HT1080 (cell line): ENCODE data around the gene CELSR1. TPM values are rescaled to one million over a fixed set of nuclear protein-coding genes. Genes with fewer than 3 reads are reported as not detected.
"Not testable (repeated sequence)": the region's sequence is repeated elsewhere in the genome, so short reads cannot be mapped to it uniquely, and the experiment has no call there.

Experiments used
- DNase-seq: peaks from one replicate; pipeline ENCODE4 v3.0.0-alpha.2; 2015; ENCODE audit warnings: low read depth
- total RNA-seq: library from RNA; depleted of rRNA; stranded (reverse); fragments of >200 nt; shearing (Covaris generic); gene quantifications from 2 replicates; pipeline ENCODE4 v1.2.3, GENCODE V29; 2014

The CELSR1 gene
- total RNA-seq, 1 experiment from 2014 or later = 17.9 TPM

DNA sequence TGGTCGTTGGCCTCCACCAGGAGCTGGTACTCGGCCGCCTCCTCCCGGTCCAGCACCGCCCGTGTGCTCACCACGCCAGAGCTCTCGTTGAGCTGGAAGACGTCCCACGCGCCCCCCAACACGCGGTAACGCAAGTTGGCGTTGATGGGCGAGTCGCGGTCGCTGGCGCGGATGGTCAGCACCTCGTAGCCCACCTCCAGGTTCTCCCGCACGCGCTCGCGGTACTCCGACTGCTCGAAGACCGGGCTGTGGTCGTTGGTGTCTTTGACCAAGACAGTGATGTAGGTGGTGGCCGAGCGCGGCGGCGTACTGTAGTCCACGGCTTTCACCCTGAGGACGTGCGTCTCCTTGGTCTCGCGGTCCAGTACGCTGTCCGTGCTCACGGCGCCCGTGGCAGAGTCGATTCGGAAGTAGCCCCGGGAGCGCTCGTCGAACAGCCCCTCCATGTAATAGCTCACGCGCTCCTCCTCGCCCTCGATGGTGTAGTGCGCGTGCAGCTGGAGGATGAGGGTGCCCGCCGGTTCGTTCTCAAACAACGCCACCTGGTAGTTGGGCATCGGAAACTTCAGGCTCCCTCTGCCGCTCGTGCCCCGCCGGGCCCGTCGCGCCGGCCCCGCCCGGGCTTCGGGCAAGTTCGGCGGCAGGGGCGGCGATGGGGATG is 1.4 kb downstream of the CELSR1 start:
- no peak for DNase-seq

DNA sequence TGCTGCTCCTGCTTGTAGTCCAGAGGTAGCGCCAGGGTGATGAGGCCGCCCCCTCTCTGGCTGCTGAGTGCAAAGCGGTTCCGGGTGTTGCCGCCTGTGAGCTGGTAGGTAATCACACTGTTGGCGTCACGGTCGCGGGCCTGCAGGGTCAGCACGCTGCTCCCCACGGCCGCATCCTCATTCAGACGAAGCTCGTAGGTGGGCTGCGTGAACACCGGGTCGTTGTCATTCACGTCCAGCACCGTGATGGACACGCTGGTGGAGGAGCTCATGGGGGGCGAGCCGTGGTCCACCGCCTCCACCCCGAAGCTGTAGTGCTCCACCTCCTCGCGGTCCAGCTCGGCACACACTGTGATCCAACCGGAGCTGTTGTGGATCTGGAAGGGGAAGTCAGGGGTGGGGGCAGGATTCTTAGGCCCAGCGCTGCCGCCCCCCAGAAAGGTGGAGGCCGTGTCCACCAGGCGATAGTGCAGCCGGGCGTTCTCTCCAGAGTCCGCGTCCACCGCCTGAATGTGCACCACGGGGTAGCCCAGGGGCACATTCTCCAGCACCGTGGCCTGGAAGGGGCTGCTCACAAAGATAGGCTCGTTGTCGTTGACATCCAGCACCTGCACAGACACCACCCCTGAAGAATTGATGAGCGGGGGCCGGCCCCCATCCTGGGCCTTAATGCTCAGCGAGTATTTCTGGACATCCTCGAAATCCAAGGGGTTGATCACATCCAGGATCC is 2.4 kb downstream of the CELSR1 start:
- no peak for DNase-seq

DNA sequence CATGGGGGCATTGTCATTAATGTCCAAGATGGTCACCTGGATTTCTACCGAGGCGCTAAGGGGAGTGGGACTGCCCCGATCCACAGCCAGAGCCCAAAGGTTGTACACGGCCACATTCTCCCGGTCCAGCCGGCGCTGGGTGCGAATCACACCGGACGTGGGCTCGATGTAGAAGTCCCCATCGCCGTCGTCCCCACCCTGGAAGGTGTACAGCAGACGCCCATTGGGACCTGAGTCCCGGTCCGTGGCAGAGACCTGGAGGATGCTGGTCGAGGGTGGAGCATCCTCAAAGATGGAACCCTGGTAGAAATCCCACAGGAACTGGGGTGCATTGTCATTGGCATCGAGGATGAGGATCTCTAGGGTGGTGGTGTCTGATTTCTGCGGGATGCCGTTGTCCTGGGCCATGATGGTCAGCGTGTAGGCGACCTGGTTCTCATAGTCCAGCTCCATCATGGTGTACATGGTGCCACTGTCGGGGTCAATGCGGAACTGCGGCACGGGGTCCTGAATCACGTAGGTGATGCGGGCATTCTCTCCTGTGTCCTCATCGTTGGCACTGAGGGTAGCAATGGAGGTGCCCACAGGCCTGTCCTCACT is 3.1 kb downstream of the CELSR1 start:
- no peak for DNase-seq

DNA sequence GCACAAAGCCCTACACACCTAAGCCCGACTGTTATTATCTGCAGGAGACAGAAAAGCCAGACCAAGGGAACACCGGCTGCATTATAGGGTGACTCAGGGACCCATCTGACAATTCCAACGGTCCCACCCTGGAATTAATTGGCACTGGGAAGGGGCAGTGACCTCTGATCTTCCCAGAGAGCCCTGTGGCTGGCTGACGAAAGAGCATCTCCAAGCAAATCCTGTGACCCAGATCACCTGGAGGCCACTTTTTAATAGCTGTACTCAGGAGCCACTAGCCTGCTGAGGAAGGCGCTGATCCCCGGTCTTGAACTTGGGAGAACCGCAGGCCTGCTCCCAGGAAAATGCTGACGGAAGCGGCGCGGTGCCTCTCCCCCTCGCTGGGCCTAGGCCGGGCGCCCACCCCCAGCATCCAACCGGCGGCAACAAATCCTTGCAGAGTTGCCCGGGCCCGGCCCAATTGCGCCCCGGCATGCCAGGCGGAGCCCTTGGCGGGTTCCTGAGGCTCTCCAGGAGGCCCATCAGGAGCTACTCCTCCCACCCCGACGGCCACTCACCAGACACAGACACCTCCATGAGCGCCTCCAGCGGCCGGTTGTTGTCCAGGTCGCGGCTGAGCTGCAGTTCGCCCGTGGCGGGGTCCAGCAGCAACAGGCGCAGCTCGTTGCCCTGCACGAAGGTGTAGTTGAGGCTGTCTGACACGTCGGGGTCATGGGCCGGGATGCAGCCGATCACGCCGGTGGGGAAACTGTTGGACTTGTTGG is 4.2 kb downstream of the CELSR1 start:
- no peak for DNase-seq

- DNase-seq = no peak
Observed at GRCh38 chr22:46532416-46532815, 5.0 kb downstream of the CELSR1 start.

- DNase-seq = no peak
Observed at GRCh38 chr22:46531581-46532175, 5.7 kb downstream of the CELSR1 start.

DNA sequence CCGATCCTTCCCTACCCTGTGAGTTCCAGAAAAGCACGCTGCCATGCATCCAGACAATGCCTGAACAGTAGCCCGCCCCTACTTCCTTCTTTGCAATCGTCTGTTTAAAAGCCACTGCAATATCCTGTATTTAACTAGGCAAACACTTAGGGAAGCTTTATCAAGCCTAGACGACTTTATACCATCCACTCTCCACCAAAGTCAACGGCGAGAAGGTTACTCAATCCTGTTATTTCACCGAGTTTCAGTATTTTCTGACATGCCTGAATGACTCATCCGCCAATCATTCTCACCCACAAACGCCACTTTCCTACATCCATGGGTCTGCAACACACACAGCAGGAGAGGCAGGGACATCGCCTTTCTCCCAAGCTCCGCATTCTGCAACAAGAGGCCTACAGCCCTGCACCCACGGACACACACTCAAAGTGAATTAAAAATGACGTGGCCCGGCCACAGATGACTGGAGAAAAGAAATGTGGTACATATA is 9.3 kb downstream of the CELSR1 start:
- peak; percentile 99 for DNase-seq

- DNase-seq = no peak
Observed at GRCh38 chr22:46526244-46526839, 11.1 kb downstream of the CELSR1 start.

DNA sequence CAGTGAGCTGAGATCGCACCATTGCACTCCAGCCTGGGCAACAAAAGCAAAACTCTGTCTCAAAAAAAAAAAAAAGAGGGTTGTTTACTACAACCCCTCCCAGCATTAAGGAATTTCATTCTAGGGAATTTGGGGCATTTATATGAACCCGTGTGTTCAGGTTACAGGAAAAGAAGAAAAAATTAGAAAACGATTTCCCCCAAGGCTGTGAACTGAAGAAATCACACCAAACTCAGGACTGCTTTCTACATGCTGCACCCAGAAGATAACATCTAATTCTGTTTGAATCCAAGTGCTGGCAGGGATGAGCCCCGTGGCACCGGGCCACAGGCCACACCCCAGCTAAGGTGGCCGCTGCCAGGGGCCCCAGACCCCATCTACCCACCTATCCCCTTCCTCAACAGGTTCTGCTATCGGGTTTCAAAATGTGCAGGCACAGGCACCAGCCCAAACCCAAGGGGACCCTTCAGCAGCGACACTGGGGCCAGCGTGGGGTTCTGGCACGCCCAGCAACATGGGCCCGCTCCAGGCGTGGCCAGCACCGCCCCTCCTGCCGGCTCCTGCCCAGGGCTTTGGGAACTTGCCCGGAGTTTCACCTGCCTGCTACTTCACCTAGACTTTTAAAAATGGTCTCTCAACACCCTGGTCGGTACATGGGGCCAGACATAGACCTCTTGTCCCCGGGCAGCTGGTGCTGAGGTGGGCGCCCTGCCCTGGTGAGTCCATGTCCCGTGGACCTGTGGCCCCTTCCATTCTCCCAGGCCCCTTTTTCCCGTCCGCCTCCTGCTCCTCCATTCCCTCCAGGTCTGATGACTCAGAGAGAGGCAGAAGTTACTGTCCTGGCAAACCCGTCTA is 11.8 kb downstream of the CELSR1 start:
- DNase-seq = no peak

GRCh38 chr22:46524203-46524740 is 13.1 kb downstream of the CELSR1 start:
- no peak for DNase-seq

- no peak for DNase-seq
Observed at GRCh38 chr22:46522797-46523196, 14.6 kb downstream of the CELSR1 start.

DNA sequence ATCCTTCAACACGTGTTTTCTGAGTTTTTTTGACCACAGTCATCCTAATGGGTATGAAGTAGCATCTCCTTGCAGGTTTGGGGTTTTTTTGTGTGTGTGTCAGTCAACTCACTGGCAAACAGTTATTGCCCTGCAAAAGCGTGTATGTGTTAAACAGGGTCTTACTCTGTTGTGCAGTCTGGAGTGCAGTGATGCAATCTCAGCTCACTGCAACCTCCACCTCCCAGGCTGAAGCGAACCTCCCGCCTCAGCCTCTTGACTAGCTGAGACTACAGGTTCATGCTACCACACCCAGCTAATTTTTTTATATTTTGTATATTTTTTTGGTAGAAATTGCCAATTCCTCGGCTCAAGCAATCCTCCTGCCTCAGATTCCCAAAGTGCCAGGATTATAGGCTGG is 15.4 kb downstream of the CELSR1 start:
- DNase-seq = no peak

DNA sequence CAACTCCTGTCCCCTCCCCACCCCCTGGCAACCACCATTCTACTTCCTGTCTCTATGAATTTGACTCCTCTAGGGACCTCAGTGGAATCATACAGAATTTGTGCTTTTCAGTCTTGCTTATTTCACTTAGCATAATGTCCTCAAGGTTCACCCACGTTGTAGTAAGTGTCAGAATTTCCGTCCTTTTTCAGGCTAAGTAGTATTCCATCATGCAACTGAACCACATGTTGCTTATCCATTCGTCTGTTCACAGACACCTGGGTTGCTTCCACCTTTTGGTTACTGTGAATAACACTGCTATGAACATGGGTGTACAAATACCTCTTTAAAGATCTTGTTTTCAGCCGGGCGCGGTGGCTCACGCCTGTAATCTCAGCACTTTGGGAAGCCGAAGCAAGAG is 16.5 kb downstream of the CELSR1 start:
- no peak for DNase-seq

GRCh38 chr22:46519377-46519776 is 18.0 kb downstream of the CELSR1 start:
- no peak for DNase-seq

- no peak for DNase-seq
Observed at GRCh38 chr22:46518542-46519325, 18.7 kb downstream of the CELSR1 start.

DNA sequence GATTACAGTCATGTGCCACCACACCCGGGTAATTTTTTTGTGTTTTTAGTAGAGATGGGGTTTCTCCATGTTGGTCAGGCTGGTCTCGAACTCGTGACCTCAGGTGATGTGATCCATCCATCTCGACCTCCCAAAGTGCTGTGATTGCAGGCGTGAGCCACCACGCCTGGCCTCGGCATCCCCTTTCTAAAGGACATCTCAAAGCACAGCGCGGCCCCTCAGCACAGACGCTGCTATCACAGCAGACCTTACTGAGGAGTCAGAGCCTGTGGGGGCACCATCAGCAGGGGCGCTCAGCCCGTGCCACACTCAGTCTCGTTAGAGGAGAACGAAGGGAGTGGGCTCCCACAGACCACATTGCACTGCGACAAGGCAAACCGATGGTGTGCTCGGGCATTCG is 19.4 kb downstream of the CELSR1 start:
- DNase-seq = no peak

DNA sequence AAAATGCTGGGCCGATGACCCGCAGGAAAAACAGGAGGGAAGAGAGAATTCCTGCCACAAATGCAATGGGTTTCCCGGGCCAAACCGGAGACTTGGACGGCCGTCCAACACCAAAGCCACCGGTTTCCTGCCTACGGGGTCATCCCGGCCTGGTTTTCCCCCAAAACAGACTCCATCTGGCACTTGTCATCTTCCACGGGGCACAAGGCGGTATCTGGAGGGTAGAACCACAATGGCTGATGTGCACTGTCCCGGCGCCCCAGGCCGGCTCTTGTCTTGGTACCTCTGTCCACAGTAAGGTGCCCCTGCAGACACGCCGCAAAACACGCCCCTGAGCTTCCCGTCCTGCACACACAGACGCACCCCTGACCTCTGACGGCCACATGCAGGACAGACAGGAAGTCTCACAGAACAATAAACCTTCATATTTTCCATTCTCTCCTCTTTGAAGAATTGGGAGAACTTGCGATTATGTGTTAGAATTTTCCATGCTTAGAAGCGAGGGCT is 20.1 kb downstream of the CELSR1 start:
- DNase-seq = no peak

- DNase-seq = no peak
Observed at GRCh38 chr22:46516638-46517037, 20.8 kb downstream of the CELSR1 start.

- not testable (repeated sequence) for DNase-seq
Observed at GRCh38 chr22:46516112-46516487, 21.3 kb downstream of the CELSR1 start.
